Umbilical cord (tissue), 2 donors: ENCODE measurements around the gene PPP4R3B. TPM values are rescaled to one million over a fixed set of nuclear protein-coding genes. Genes with fewer than 3 reads are reported as not detected.
"Not testable (repeated sequence)": the region's sequence is repeated elsewhere in the genome, so short reads cannot be mapped to it uniquely, and the experiment has no call there.

Experiments
- DNase-seq: peaks from one replicate; pipeline ENCODE4 v3.0.0-alpha.2; 2015; ENCODE audit warnings: low spot score
- total RNA-seq: library from RNA; depleted of rRNA; stranded (reverse); fragments of >200 nt; gene quantifications from one replicate; pipeline ENCODE4 v1.2.3, GENCODE V29; 2014; ENCODE audit warnings: low replicate concordance; ENCODE audit not compliant: insufficient read depth

PPP4R3B gene
- total RNA-seq, 1 donor from 2014 or later = 75.4 TPM

GRCh38 chr2:55596795-55597194 is 20.6 kb downstream of the PPP4R3B start:
- DNase-seq = not testable (repeated sequence)

- peak; percentile 24 for DNase-seq
Observed at GRCh38 chr2:55595536-55595935, 21.9 kb downstream of the PPP4R3B start.

GRCh38 chr2:55592130-55592529 is 25.3 kb downstream of the PPP4R3B start:
- peak; percentile 10 for DNase-seq

GRCh38 chr2:55590810-55591440 is 26.5 kb downstream of the PPP4R3B start:
- DNase-seq = no peak

- DNase-seq = no peak
Observed at GRCh38 chr2:55585451-55586080, 31.9 kb downstream of the PPP4R3B start.

- DNase-seq = no peak
Observed at GRCh38 chr2:55581874-55582547, 35.4 kb downstream of the PPP4R3B start.

GRCh38 chr2:55581435-55581834 is 36.0 kb downstream of the PPP4R3B start:
- no peak for DNase-seq

GRCh38 chr2:55569002-55569401 is 48.4 kb downstream of the PPP4R3B start:
- DNase-seq = not testable (repeated sequence)

- no peak for DNase-seq
Observed at GRCh38 chr2:55567298-55567697, 50.1 kb downstream of the PPP4R3B start.

- DNase-seq = no peak
Observed at GRCh38 chr2:55565613-55566012, 51.8 kb downstream of the PPP4R3B start.

GRCh38 chr2:55560855-55561254 is 56.6 kb downstream of the PPP4R3B start:
- no peak for DNase-seq

- DNase-seq = no peak
Observed at GRCh38 chr2:55556809-55557208, 60.6 kb downstream of the PPP4R3B start.

GRCh38 chr2:55555977-55556376 is 61.4 kb downstream of the PPP4R3B start:
- peak; percentile 5 for DNase-seq

- no peak for DNase-seq
Observed at GRCh38 chr2:55553321-55553720, 64.1 kb downstream of the PPP4R3B start.

GRCh38 chr2:55550368-55551102 is 66.9 kb downstream of the PPP4R3B start:
- DNase-seq = no peak

- not testable (repeated sequence) for DNase-seq
Observed at GRCh38 chr2:55547679-55548078, 69.7 kb downstream of the PPP4R3B start.

GRCh38 chr2:55547001-55547400 is 70.4 kb downstream of the PPP4R3B start:
- no peak for DNase-seq

- DNase-seq = no peak
Observed at GRCh38 chr2:55530539-55531081, 86.8 kb downstream of the PPP4R3B start.

GRCh38 chr2:55526174-55526573 is 91.2 kb downstream of the PPP4R3B start:
- DNase-seq = no peak

- DNase-seq = no peak
Observed at GRCh38 chr2:55524884-55525437, 92.5 kb downstream of the PPP4R3B start.
